ENCODE data around the gene SSTR4.

SSTR4 gene

GRCh38 chr20:23046431-23046830 is 11.3 kb downstream of the SSTR4 start:
- H2AK5ac ChIP-seq (ENCODE audit: low read length, severe bottlenecking), result no peak overlapping the region
- H3K27me3 ChIP-seq (ENCODE audit: control insufficient read depth in 1 of 2, insufficient read depth in 1 of 2, low read length in 2 of 2), result peaks cover 4 to 19% of the 10 kb centered on the region in 2 experiments
- H3K9ac ChIP-seq (ENCODE audit: low read length), result peak overlapping the region; percentile 92
- peak overlapping the region in 1 of 2 experiments; percentile 83 for H3K4me3 ChIP-seq (ENCODE audit: insufficient read depth in 1 of 2, low read depth in 1 of 2, low read length in 2 of 2)
- H4K91ac ChIP-seq (ENCODE audit: low read length), result no peak overlapping the region
- no peak overlapping the region for H4K8ac ChIP-seq (ENCODE audit: low read length)
- no peak overlapping the region for H2AFZ ChIP-seq (ENCODE audit: low read depth, low read length)
- H2BK120ac ChIP-seq (ENCODE audit: low read depth, low read length), result no peak overlapping the region
- no peak overlapping the region for H3K14ac ChIP-seq (ENCODE audit: low read length in 2 of 2)
- no peak overlapping the region for H3K23ac ChIP-seq (ENCODE audit: low read length in 2 of 2)
- H3K4ac ChIP-seq (ENCODE audit: low read depth in 1 of 2, low read length in 2 of 2), result no peak overlapping the region
- H3K36me3 ChIP-seq (ENCODE audit: control insufficient read depth in 1 of 2, insufficient read depth in 2 of 2, low read depth in 1 of 2, low read length in 2 of 2), result peaks cover 4 to 28% of the 10 kb centered on the region in 2 experiments
- no peak overlapping the region for H3K18ac ChIP-seq (ENCODE audit: low read depth in 1 of 2, low read length in 2 of 2)
- H3K4me2 ChIP-seq (ENCODE audit: low read length, poor library complexity, severe bottlenecking), result no peak overlapping the region
- H2BK15ac ChIP-seq (ENCODE audit: low read depth, poor library complexity, severe bottlenecking), result no peak overlapping the region
- DNase-seq, result no peak
- H3K4me1 ChIP-seq (ENCODE audit: control insufficient read depth, insufficient read depth, low read depth, low read length), result peaks cover 35% of the 10 kb centered on the region
- H2BK5ac ChIP-seq (ENCODE audit: low read depth, low read length, poor library complexity, severe bottlenecking), result no peak overlapping the region
- no peak overlapping the region for H3K27ac ChIP-seq (ENCODE audit: low read length, poor library complexity, severe bottlenecking)
- no peak overlapping the region for H2BK12ac ChIP-seq (ENCODE audit: low read length in 2 of 2)
- H3K79me1 ChIP-seq (replicated peaks; ENCODE audit: low read length, poor library complexity, severe bottlenecking), result peaks cover 7% of the 10 kb centered on the region
- H3K9me3 ChIP-seq (ENCODE audit: control insufficient read depth, low read length), result no peaks in the 10 kb centered on the region

GRCh38 chr20:23047001-23047737 is 12.1 kb downstream of the SSTR4 start:
- H2BK12ac ChIP-seq (ENCODE audit: low read length in 2 of 2), result no peak overlapping the region

GRCh38 chr20:23047738-23048214 is 12.7 kb downstream of the SSTR4 start:
- Histone ChIP-seq H2BK12ac (ENCODE audit: low read length in 2 of 2) (no peak overlapping the region), H4K91ac (ENCODE audit: low read length) (no peak overlapping the region), H2AK5ac (ENCODE audit: low read length, severe bottlenecking) (no peak overlapping the region), H3K9me3 (ENCODE audit: control insufficient read depth, low read length) (no peaks in the 10 kb centered on the region), H3K79me1 (replicated peaks; ENCODE audit: low read length, poor library complexity, severe bottlenecking) (peaks cover 7% of the 10 kb centered on the region), H3K14ac (ENCODE audit: low read length in 2 of 2) (peak overlapping the region in 1 of 2 experiments; percentile 13), H3K4ac (ENCODE audit: low read depth in 1 of 2, low read length in 2 of 2) (peak overlapping the region in 1 of 2 experiments; percentile 16), H3K4me3 (ENCODE audit: insufficient read depth in 1 of 2, low read depth in 1 of 2, low read length in 2 of 2) (peak overlapping the region in 1 of 2 experiments; percentile 83), H4K8ac (ENCODE audit: low read length) (no peak overlapping the region), H3K18ac (ENCODE audit: low read depth in 1 of 2, low read length in 2 of 2) (no peak overlapping the region), H2BK5ac (ENCODE audit: low read depth, low read length, poor library complexity, severe bottlenecking) (no peak overlapping the region), H3K36me3 (ENCODE audit: control insufficient read depth in 1 of 2, insufficient read depth in 2 of 2, low read depth in 1 of 2, low read length in 2 of 2) (peaks cover 4 to 28% of the 10 kb centered on the region in 2 experiments), H3K4me1 (ENCODE audit: control insufficient read depth, insufficient read depth, low read depth, low read length) (peaks cover 36% of the 10 kb centered on the region), H3K27ac (ENCODE audit: low read length, poor library complexity, severe bottlenecking) (no peak overlapping the region), H2BK15ac (ENCODE audit: low read depth, poor library complexity, severe bottlenecking) (no peak overlapping the region), H2BK120ac (ENCODE audit: low read depth, low read length) (no peak overlapping the region), H3K27me3 (ENCODE audit: control insufficient read depth in 1 of 2, insufficient read depth in 1 of 2, low read length in 2 of 2) (peaks cover 0 to 9% of the 10 kb centered on the region in 2 experiments), H3K4me2 (ENCODE audit: low read length, poor library complexity, severe bottlenecking) (no peak overlapping the region), H3K9ac (ENCODE audit: low read length) (peak overlapping the region; percentile 92), H3K23ac (ENCODE audit: low read length in 2 of 2) (peak overlapping the region in 1 of 2 experiments; percentile 11), H2AFZ (ENCODE audit: low read depth, low read length) (no peak overlapping the region)
- DNase-seq, result no peak
- 44% methylated on average over 47 of the region's 47 CpGs for WGBS

More at GRCh38 chr20:23047001-23047737, 12.1 kb downstream of the SSTR4 start:
- Histone ChIP-seq H3K4ac (ENCODE audit: low read depth in 1 of 2, low read length in 2 of 2) (no peak overlapping the region), H3K4me2 (ENCODE audit: low read length, poor library complexity, severe bottlenecking) (no peak overlapping the region), H4K8ac (ENCODE audit: low read length) (no peak overlapping the region), H3K79me1 (replicated peaks; ENCODE audit: low read length, poor library complexity, severe bottlenecking) (peaks cover 7% of the 10 kb centered on the region), H2BK120ac (ENCODE audit: low read depth, low read length) (no peak overlapping the region), H2BK5ac (ENCODE audit: low read depth, low read length, poor library complexity, severe bottlenecking) (no peak overlapping the region), H2AK5ac (ENCODE audit: low read length, severe bottlenecking) (no peak overlapping the region), H2BK15ac (ENCODE audit: low read depth, poor library complexity, severe bottlenecking) (no peak overlapping the region), H3K9me3 (ENCODE audit: control insufficient read depth, low read length) (no peaks in the 10 kb centered on the region), H3K14ac (ENCODE audit: low read length in 2 of 2) (peak overlapping the region in 1 of 2 experiments; percentile 13), H4K91ac (ENCODE audit: low read length) (no peak overlapping the region), H3K36me3 (ENCODE audit: control insufficient read depth in 1 of 2, insufficient read depth in 2 of 2, low read depth in 1 of 2, low read length in 2 of 2) (peaks cover 4 to 28% of the 10 kb centered on the region in 2 experiments), H3K4me3 (ENCODE audit: insufficient read depth in 1 of 2, low read depth in 1 of 2, low read length in 2 of 2) (peak overlapping the region in 1 of 2 experiments; percentile 83), H3K18ac (ENCODE audit: low read depth in 1 of 2, low read length in 2 of 2) (no peak overlapping the region), H3K4me1 (ENCODE audit: control insufficient read depth, insufficient read depth, low read depth, low read length) (peaks cover 36% of the 10 kb centered on the region), H3K9ac (ENCODE audit: low read length) (peak overlapping the region; percentile 92), H3K27ac (ENCODE audit: low read length, poor library complexity, severe bottlenecking) (no peak overlapping the region), H2AFZ (ENCODE audit: low read depth, low read length) (no peak overlapping the region), H3K27me3 (ENCODE audit: control insufficient read depth in 1 of 2, insufficient read depth in 1 of 2, low read length in 2 of 2) (peaks cover 0 to 11% of the 10 kb centered on the region in 2 experiments), H3K23ac (ENCODE audit: low read length in 2 of 2) (no peak overlapping the region)
- 87% methylated on average over 7 of the region's 13 CpGs for WGBS
- no peak for DNase-seq

Measured in mesenchymal stem cell (in vitro differentiated cells and primary cell).